Lower leg skin (tissue), 3 donors: ENCODE data around the gene MAGI2.

Experiments
- CTCF ChIP-seq, 3 donors: fragments of 450-650 bp; IDR thresholded peaks; one replicate each; pipeline ENCODE4 v1.5.1; 2016; ENCODE audit warnings: antibody characterized with exemption in 3 of 3, mild to moderate bottlenecking in 3 of 3, moderate library complexity in 2 of 3
- POLR2A ChIP-seq, 2 donors: fragments of 450-650 bp; IDR thresholded peaks; one replicate each; pipeline ENCODE4 v1.6.1; 2016 to 2017; ENCODE audit warnings: antibody characterized with exemption in 2 of 2, mild to moderate bottlenecking in 1 of 2, moderate library complexity in 1 of 2

GRCh38 chr7:79403451-79403850 lies 50.0 kb downstream of the MAGI2 start:
- no peak for TF ChIP-seq POLR2A (IDR thresholded peaks at IDR 0.05)
- no peak for TF ChIP-seq CTCF (IDR thresholded peaks at IDR 0.05)
